Common myeloid progenitor, CD34-positive (primary cell): Measurements from ENCODE around the gene SLC45A3. TPM values are rescaled to one million over a fixed set of nuclear protein-coding genes. Genes with fewer than 3 reads are reported as not detected.
A peak's percentile ranks its signal among the peaks of the same experiment; 100 is the strongest.
"Not testable (repeated sequence)": the region's sequence is repeated elsewhere in the genome, so short reads cannot be mapped to it uniquely, and the experiment has no call there.

Experiments used
- CTCF ChIA-PET: fragments of 350-600 bp; sonication (Branson Sonifier 250); formaldehyde crosslinking; loops from one replicate; lab custom pipeline; 2021; ENCODE audit warnings: antibody characterized with exemption; lab: Charles Lee
- POLR2A ChIA-PET: fragments of 350-600 bp; sonication (Branson Sonifier 250); formaldehyde crosslinking; loops from one replicate; lab custom pipeline; 2021; ENCODE audit warnings: antibody characterized with exemption; lab: Charles Lee
- DNase-seq, 3 donors: peaks; one replicate each; pipeline versions ENCODE4 v3.0.0 to v3.0.0-alpha.2; 2013
- H3K27ac ChIP-seq, 2 experiments: 1 replicate in 1 of 2; 2 replicates in 1 of 2; pipeline ENCODE4 v1.7.0; 2013; ENCODE audit warnings: inconsistent platforms in 2 of 2, low read length in 2 of 2, mild to moderate bottlenecking in 2 of 2, low read depth in 1 of 2, moderate library complexity in 1 of 2; ENCODE audit not compliant: severe bottlenecking in 2 of 2, insufficient read depth in 1 of 2, poor library complexity in 1 of 2
- H3K27me3 ChIP-seq, 5 experiments: replicated peaks in 2 of 5; 1 replicate in 3 of 5; 2 replicates in 2 of 5; pipeline versions ENCODE4 v1.6.1 to v1.7.0; 2013; ENCODE audit warnings: low read length in 4 of 5, mild to moderate bottlenecking in 2 of 5, moderate library complexity in 2 of 5, inconsistent platforms in 1 of 5; ENCODE audit not compliant: insufficient read depth in 5 of 5, control insufficient read depth in 4 of 5
- H3K36me3 ChIP-seq, 4 experiments: 1 replicate in 2 of 4; 2 replicates in 2 of 4; pipeline versions ENCODE4 v1.6.1 to v1.7.0; 2013; ENCODE audit warnings: low read length in 3 of 4, control low read depth in 1 of 4, mild to moderate bottlenecking in 1 of 4; ENCODE audit not compliant: control insufficient read depth in 4 of 4, insufficient read depth in 4 of 4
- H3K4me1 ChIP-seq, 4 experiments: 1 replicate in 3 of 4; 2 replicates in 1 of 4; pipeline versions ENCODE4 v1.6.1 to v1.7.1; 2013; ENCODE audit warnings: low read length in 3 of 4, mild to moderate bottlenecking in 3 of 4, control low read depth in 1 of 4, inconsistent platforms in 1 of 4, moderate library complexity in 1 of 4; ENCODE audit not compliant: control insufficient read depth in 4 of 4, insufficient read depth in 4 of 4; ENCODE audit errors: control extremely low read depth in 1 of 4
- H3K4me3 ChIP-seq, 7 experiments: 1 replicate in 4 of 7; 2 replicates in 3 of 7; pipeline versions ENCODE4 v1.5.1 to v1.7.0; 2013; ENCODE audit warnings: mild to moderate bottlenecking in 7 of 7, low read length in 6 of 7, moderate library complexity in 6 of 7, inconsistent platforms in 2 of 7, low read depth in 2 of 7, control low read depth in 1 of 7; ENCODE audit not compliant: insufficient read depth in 4 of 7, control insufficient read depth in 1 of 7; ENCODE audit errors: extremely low read depth in 1 of 7
- H3K9me3 ChIP-seq, 5 experiments: 1 replicate in 4 of 5; 2 replicates in 1 of 5; pipeline versions ENCODE4 v1.6.1 to v1.7.1; 2013; ENCODE audit warnings: low read length in 4 of 5, mild to moderate bottlenecking in 2 of 5, inconsistent platforms in 1 of 5, low read depth in 1 of 5, moderate library complexity in 1 of 5; ENCODE audit not compliant: control insufficient read depth in 4 of 5, insufficient read depth in 2 of 5; ENCODE audit errors: control extremely low read depth in 1 of 5
- WGBS: methylation state at CpG from one replicate; pipeline ENCODE4 v1.1.5; 2013; ENCODE audit not compliant: insufficient coverage; 5-methylcytosine and 5-hydroxymethylcytosine counted together
- polyA plus RNA-seq: library from polyadenylated mRNA; unstranded; fragments of 120-200 nt; gene quantifications from one replicate; pipeline ENCODE4 v1.2.1, GENCODE V29; 2013

SLC45A3 gene, protein sequence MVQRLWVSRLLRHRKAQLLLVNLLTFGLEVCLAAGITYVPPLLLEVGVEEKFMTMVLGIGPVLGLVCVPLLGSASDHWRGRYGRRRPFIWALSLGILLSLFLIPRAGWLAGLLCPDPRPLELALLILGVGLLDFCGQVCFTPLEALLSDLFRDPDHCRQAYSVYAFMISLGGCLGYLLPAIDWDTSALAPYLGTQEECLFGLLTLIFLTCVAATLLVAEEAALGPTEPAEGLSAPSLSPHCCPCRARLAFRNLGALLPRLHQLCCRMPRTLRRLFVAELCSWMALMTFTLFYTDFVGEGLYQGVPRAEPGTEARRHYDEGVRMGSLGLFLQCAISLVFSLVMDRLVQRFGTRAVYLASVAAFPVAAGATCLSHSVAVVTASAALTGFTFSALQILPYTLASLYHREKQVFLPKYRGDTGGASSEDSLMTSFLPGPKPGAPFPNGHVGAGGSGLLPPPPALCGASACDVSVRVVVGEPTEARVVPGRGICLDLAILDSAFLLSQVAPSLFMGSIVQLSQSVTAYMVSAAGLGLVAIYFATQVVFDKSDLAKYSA
- polyA plus RNA-seq = 36.8 TPM

- Histone ChIP-seq H3K9me3 (no peaks in the 10 kb centered on the region), H3K4me3 (peak within 1 kb of the TSS; percentile 42 to 86 (median 81)), H3K27ac (peak within 1 kb of the TSS; percentile 25 to 81), H3K36me3 (no peaks in the 10 kb centered on the region), H3K4me1 (peaks cover 15 to 56% (median 49%) of the 10 kb centered on the region in 4 experiments), H3K27me3 (no peaks in the 10 kb centered on the region)
- POLR2A ChIA-PET = interaction anchor here (0.9 to 2.1 kb wide), 3 partner anchors 12 to 21 kb away, joined by 3 to 4 read pairs (median 4); no protein-coding TSS in a partner anchor
- DNase-seq = peak; percentile 38 to 78 (median 73)
- CTCF ChIA-PET = interaction anchor here (0.8 to 32.2 kb wide), 8 partner anchors 9 to 304 kb away, joined by 3 to 1013 read pairs (median 9); no protein-coding TSS in a partner anchor
- WGBS = under 1% methylated on average over 31 of the region's 86 CpGs
Measured at GRCh38 chr1:205680073-205680851, at the start of gene SLC45A3. Gene SLC45A3 (minus strand): TSS chr1:205680509. CDS start chr1:205664656, 15,853 bp downstream.

DNA sequence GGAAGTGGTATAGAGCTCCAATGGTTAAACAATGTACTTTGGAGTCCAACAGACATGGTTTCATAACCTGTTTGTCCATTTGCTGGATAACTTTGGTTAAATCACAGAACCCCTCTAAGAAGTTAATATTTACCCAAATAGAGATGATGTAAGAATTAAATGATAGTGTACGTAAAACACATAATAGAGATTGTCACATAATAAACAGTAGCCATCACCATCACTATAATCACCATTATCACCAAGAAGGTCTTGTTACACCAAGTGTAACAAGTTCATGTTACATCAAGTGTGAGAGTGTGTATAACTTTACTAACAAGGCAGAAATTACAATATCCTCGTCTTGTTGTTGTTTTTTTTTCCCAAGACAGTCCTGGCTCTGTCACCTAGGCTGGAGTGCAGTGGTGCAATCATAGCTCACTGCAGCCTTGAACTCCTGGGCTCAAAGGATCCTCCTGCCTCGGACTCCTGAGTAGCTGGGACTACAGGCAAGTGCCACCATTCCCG is 46.4 kb upstream of the SLC45A3 start:
- POLR2A ChIA-PET = no interaction called here
- WGBS = 86% methylated on average over 2 of the region's 4 CpGs

DNA sequence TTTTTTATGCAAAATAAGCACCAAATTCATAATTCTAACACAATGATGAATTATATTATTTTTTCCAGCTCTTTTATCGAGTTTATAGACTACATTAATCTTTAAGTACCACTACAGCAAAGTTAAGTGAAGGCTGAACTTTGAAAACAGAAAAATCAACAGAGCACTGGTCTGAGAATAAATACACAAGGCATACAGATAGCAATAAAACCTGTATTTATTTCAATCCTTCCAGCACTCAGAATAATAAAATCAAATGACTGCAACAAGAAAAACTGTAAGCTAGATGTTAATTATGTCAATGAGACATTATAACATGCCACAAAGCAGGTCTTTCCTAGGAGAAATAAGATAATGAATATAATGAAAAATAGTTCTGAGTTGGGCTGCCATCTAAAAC is 45.2 kb upstream of the SLC45A3 start:
- Histone ChIP-seq H3K27ac (no peak overlapping the region), H3K4me1 (no peaks in the 10 kb centered on the region), H3K27me3 (no peaks in the 10 kb centered on the region), H3K9me3 (no peaks in the 10 kb centered on the region), H3K4me3 (no peak overlapping the region), H3K36me3 (peaks cover 9 to 74% (median 30%) of the 10 kb centered on the region in 4 experiments)
- WGBS = no CpG with 5 or more reads among the region's 1 CpG
- DNase-seq = no peak
- ChIA-PET CTCF (interaction anchor here (1.3 to 7.9 kb wide), 8 partner anchors 11 to 196 kb away, joined by 3 to 60 read pairs (median 6); no protein-coding TSS in a partner anchor), POLR2A (no interaction called here)

More for the DNA sequence above, 46.4 kb upstream of the SLC45A3 start:
- H3K27ac ChIP-seq = no peak overlapping the region
- no peak overlapping the region for H3K4me3 ChIP-seq
- no peaks in the 10 kb centered on the region for H3K4me1 ChIP-seq
- H3K9me3 ChIP-seq = no peaks in the 10 kb centered on the region
- peaks cover 7 to 67% (median 21%) of the 10 kb centered on the region in 4 experiments for H3K36me3 ChIP-seq
- no peaks in the 10 kb centered on the region for H3K27me3 ChIP-seq
- CTCF ChIA-PET = interaction anchor here (1.1 to 7.9 kb wide), 6 partner anchors 12 to 94 kb away, joined by 3 to 60 read pairs (median 4); partner anchors contain the start of gene ELK4
- no peak for DNase-seq

DNA sequence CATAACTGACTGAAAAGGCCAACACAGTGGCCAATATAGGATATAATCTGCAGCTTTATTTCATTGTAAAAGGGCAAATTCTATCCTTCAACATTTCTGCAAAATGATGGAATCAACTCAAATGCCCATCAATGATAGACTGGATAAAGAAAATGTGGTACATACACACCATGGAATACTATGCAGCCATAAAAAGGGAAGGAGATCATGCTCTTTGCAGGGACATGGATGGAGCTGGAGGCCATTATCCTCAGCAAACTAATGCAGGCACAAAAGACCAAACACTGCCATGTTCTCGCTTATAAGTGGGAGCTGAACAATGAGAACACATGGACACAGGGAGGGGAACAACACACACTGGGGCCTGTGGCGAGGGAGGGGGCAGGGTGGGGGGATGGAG is 40.4 kb upstream of the SLC45A3 start:
- peaks cover 15 to 87% (median 53%) of the 10 kb centered on the region in 4 experiments for H3K36me3 ChIP-seq
- H3K27ac ChIP-seq, H3K4me1 ChIP-seq, DNase-seq, H3K27me3 ChIP-seq, H3K4me3 ChIP-seq, POLR2A ChIA-PET, H3K9me3 ChIP-seq: not testable (repeated sequence)
- 100% methylated on average over 2 of the region's 2 CpGs for WGBS
- CTCF ChIA-PET = interaction anchor here (1.2 to 7.9 kb wide), 4 partner anchors 9 to 191 kb away, joined by 3 to 60 read pairs (median 31); no protein-coding TSS in a partner anchor

GRCh38 chr1:205719762-205720161 is 39.5 kb upstream of the SLC45A3 start:
- POLR2A ChIA-PET = no interaction called here
- CTCF ChIA-PET = interaction anchor here (7.0 to 7.9 kb wide), 2 partner anchors 8 to 61 kb away, joined by 59 to 60 read pairs; no protein-coding TSS in a partner anchor
- Histone ChIP-seq H3K9me3 (no peaks in the 10 kb centered on the region), H3K27ac (no peak overlapping the region), H3K27me3 (no peaks in the 10 kb centered on the region), H3K4me3 (no peak overlapping the region), H3K4me1 (peaks cover 4 to 7% (median 5%) of the 10 kb centered on the region in 4 experiments), H3K36me3 (peaks cover 15 to 87% (median 56%) of the 10 kb centered on the region in 4 experiments)
- no peak for DNase-seq

DNA sequence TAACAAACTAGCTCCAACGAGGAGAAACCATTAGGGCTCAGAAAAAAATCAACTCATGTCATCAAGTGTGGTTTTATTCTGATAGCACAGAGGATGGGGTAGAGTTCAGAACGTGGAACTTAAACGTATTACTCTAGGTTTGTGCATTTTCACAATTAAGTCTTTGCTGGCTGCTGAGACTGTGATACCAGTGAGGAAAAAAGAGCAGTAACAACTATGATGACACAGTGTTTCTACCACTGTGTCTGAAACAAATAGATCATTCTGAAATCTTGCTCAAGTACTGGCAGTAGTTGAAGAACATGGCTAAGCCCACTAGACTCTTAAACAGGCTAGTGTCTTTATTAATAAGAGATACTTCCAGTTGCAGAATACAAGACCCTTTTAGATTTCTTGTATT is 38.7 kb upstream of the SLC45A3 start:
- peaks cover 15 to 88% (median 55%) of the 10 kb centered on the region in 4 experiments for H3K36me3 ChIP-seq
- ChIA-PET POLR2A (interaction anchor here (0.9 kb wide), 1 partner anchor 21 kb away, joined by 5 read pairs; no protein-coding TSS in a partner anchor), CTCF (interaction anchor here (1.0 to 7.9 kb wide), 2 partner anchors 7 to 62 kb away, joined by 3 to 60 read pairs; no protein-coding TSS in a partner anchor)
- H3K4me3 ChIP-seq = no peak overlapping the region
- H3K27ac ChIP-seq = no peak overlapping the region
- 89% methylated on average over 2 of the region's 3 CpGs for WGBS
- H3K4me1 ChIP-seq = peaks cover 4 to 9% (median 7%) of the 10 kb centered on the region in 4 experiments
- H3K9me3 ChIP-seq = no peaks in the 10 kb centered on the region
- H3K27me3 ChIP-seq = no peaks in the 10 kb centered on the region
- no peak for DNase-seq
